Measurements from ENCODE around the gene SEMA4D.

The SEMA4D gene

DNA sequence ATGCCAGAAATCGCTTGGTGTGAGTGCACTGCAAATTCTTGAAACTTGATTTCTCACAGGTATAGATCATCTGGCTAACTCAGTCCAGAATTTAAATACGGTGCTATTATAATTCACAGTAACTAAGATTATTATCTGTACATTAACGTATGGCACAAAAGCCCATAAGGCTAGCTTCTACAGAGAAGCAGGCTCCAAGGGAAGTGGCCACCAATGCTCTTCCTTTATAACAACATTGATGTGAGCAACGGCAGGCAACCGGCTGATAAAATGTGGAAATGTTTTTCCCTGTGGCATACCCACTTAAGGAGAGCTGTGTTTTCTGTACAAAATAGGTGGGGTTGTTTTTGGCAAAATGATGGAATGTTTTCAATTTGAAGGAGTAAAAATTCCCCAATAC is 35.7 kb downstream of the SEMA4D start:
- H2BK5ac ChIP-seq (ENCODE audit: low read length): no peak overlapping the region
- no peak overlapping the region for H2BK120ac ChIP-seq (ENCODE audit: low read depth, low read length)
- no peak for DNase-seq (ENCODE audit: low spot score)
- H3K79me1 ChIP-seq (ENCODE audit: low read depth, low read length): peaks cover 14% of the 10 kb centered on the region
- H3K4ac ChIP-seq (ENCODE audit: low read length): no peak overlapping the region
- no peak overlapping the region for H2AFZ ChIP-seq (ENCODE audit: low read length)
- H2BK15ac ChIP-seq (ENCODE audit: low read length): no peak overlapping the region
- H3K4me3 ChIP-seq (ENCODE audit: low read length in 2 of 2): no peak overlapping the region
- no peak overlapping the region for H3K4me2 ChIP-seq (ENCODE audit: insufficient read depth, low read length, poor library complexity, severe bottlenecking)
- no peak overlapping the region for H3K9ac ChIP-seq (ENCODE audit: low read depth, low read length, poor library complexity)
- no peak overlapping the region for H4K91ac ChIP-seq (ENCODE audit: low read depth, low read length, poor library complexity)
- no peaks in the 10 kb centered on the region for H3K27me3 ChIP-seq (ENCODE audit: control insufficient read depth in 3 of 3, insufficient read depth in 3 of 3, low read depth in 1 of 3, low read length in 3 of 3)
- no peak overlapping the region for H3K23ac ChIP-seq (ENCODE audit: low read depth, low read length, poor library complexity)
- H3K9me3 ChIP-seq (replicated peaks in 1 of 2; ENCODE audit: control insufficient read depth in 2 of 2, insufficient read depth in 1 of 2, low read depth in 1 of 2, low read length in 2 of 2): no peaks in the 10 kb centered on the region
- no peak overlapping the region for H4K8ac ChIP-seq (ENCODE audit: low read depth, low read length)
- H2AK5ac ChIP-seq (ENCODE audit: low read depth, low read length): no peak overlapping the region
- H2BK12ac ChIP-seq (ENCODE audit: low read length): no peak overlapping the region
- H3K4me1 ChIP-seq (ENCODE audit: control insufficient read depth in 2 of 2, insufficient read depth in 1 of 2, low read depth in 1 of 2, low read length in 2 of 2): peaks cover 0 to 25% of the 10 kb centered on the region in 2 donors
- no CpG with 5 or more reads among the region's 5 CpGs for WGBS, 2 donors (ENCODE audit: extremely low coverage in 2 of 2, insufficient read length in 2 of 2, insufficient replicate concordance in 1 of 2)
- no peak overlapping the region for H3K18ac ChIP-seq (ENCODE audit: low read length)
- H3K27ac ChIP-seq (replicated peaks; ENCODE audit: low read length): no peak overlapping the region
- H3K14ac ChIP-seq (ENCODE audit: low read length): no peak overlapping the region
- H3K36me3 ChIP-seq (replicated peaks in 1 of 2; ENCODE audit: control insufficient read depth in 2 of 2, insufficient read depth in 2 of 2, low read length in 2 of 2): peaks cover 0 to 3% of the 10 kb centered on the region in 2 donors

- no peak overlapping the region for H2BK5ac ChIP-seq (ENCODE audit: low read length)
- no peak overlapping the region for H4K91ac ChIP-seq (ENCODE audit: low read depth, low read length, poor library complexity)
- no peak overlapping the region for H2AFZ ChIP-seq (ENCODE audit: low read length)
- no peak overlapping the region for H2BK12ac ChIP-seq (ENCODE audit: low read length)
- no CpG with 5 or more reads among the region's 8 CpGs for WGBS, 2 donors (ENCODE audit: extremely low coverage in 2 of 2, insufficient read length in 2 of 2, insufficient replicate concordance in 1 of 2)
- no peak overlapping the region for H2BK120ac ChIP-seq (ENCODE audit: low read depth, low read length)
- H3K4ac ChIP-seq (ENCODE audit: low read length): no peak overlapping the region
- H3K4me3 ChIP-seq (ENCODE audit: low read length in 2 of 2): no peak overlapping the region
- peaks cover 0 to 25% of the 10 kb centered on the region in 2 donors for H3K4me1 ChIP-seq (ENCODE audit: control insufficient read depth in 2 of 2, insufficient read depth in 1 of 2, low read depth in 1 of 2, low read length in 2 of 2)
- H3K14ac ChIP-seq (ENCODE audit: low read length): no peak overlapping the region
- H3K36me3 ChIP-seq (replicated peaks in 1 of 2; ENCODE audit: control insufficient read depth in 2 of 2, insufficient read depth in 2 of 2, low read length in 2 of 2): no peaks in the 10 kb centered on the region
- no peak overlapping the region for H2AK5ac ChIP-seq (ENCODE audit: low read depth, low read length)
- no peaks in the 10 kb centered on the region for H3K27me3 ChIP-seq (ENCODE audit: control insufficient read depth in 3 of 3, insufficient read depth in 3 of 3, low read depth in 1 of 3, low read length in 3 of 3)
- H3K9ac ChIP-seq (ENCODE audit: low read depth, low read length, poor library complexity): no peak overlapping the region
- H3K27ac ChIP-seq (replicated peaks; ENCODE audit: low read length): no peak overlapping the region
- H4K8ac ChIP-seq (ENCODE audit: low read depth, low read length): no peak overlapping the region
- no peak for DNase-seq (ENCODE audit: low spot score)
- no peak overlapping the region for H2BK15ac ChIP-seq (ENCODE audit: low read length)
- peaks cover 10% of the 10 kb centered on the region for H3K79me1 ChIP-seq (ENCODE audit: low read depth, low read length)
- H3K9me3 ChIP-seq (replicated peaks in 1 of 2; ENCODE audit: control insufficient read depth in 2 of 2, insufficient read depth in 1 of 2, low read depth in 1 of 2, low read length in 2 of 2): no peaks in the 10 kb centered on the region
- H3K18ac ChIP-seq (ENCODE audit: low read length): no peak overlapping the region
- H3K4me2 ChIP-seq (ENCODE audit: insufficient read depth, low read length, poor library complexity, severe bottlenecking): no peak overlapping the region
- H3K23ac ChIP-seq (ENCODE audit: low read depth, low read length, poor library complexity): no peak overlapping the region
These were observed 36.6 kb downstream of the SEMA4D start for GRCh38 chr9:89461265-89461664.

DNA sequence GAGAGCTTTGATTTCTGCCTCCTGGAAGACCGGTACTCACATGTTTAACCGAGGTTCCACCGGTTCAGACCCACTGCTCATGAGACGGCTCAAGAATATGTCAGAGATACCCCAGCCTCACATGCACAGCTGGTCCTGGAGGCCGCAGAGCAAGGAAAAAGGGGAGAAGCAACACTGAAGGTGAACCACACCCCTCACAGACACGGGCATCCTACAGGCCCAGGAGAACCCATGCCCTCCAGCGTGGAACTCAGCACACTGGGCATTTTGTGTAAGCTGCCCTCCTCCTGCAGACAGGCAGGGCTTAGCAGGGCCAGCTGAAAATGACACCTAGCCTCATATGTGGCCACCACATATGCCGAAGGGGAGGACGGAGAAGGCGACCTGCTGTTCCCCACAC is 37.4 kb downstream of the SEMA4D start:
- no CpG with 5 or more reads among the region's 10 CpGs for WGBS, 2 donors (ENCODE audit: extremely low coverage in 2 of 2, insufficient read length in 2 of 2, insufficient replicate concordance in 1 of 2)

GRCh38 chr9:89458768-89459496 is 39.0 kb downstream of the SEMA4D start:
- Histone ChIP-seq H3K18ac (ENCODE audit: low read length) (peak overlapping the region; percentile 6), H3K4me1 (ENCODE audit: control insufficient read depth in 2 of 2, insufficient read depth in 1 of 2, low read depth in 1 of 2, low read length in 2 of 2) (peaks cover 0 to 22% of the 10 kb centered on the region in 2 donors), H2AFZ (ENCODE audit: low read length) (no peak overlapping the region), H3K27me3 (ENCODE audit: control insufficient read depth in 3 of 3, insufficient read depth in 3 of 3, low read depth in 1 of 3, low read length in 3 of 3) (no peaks in the 10 kb centered on the region), H3K9me3 (replicated peaks in 1 of 2; ENCODE audit: control insufficient read depth in 2 of 2, insufficient read depth in 1 of 2, low read depth in 1 of 2, low read length in 2 of 2) (no peaks in the 10 kb centered on the region), H3K27ac (replicated peaks; ENCODE audit: low read length) (no peak overlapping the region), H2BK120ac (ENCODE audit: low read depth, low read length) (no peak overlapping the region), H3K36me3 (replicated peaks in 1 of 2; ENCODE audit: control insufficient read depth in 2 of 2, insufficient read depth in 2 of 2, low read length in 2 of 2) (peaks cover 0 to 5% of the 10 kb centered on the region in 2 donors), H3K4me3 (ENCODE audit: low read length in 2 of 2) (no peak overlapping the region), H3K9ac (ENCODE audit: low read depth, low read length, poor library complexity) (peak overlapping the region; percentile 26), H2BK5ac (ENCODE audit: low read length) (no peak overlapping the region), H3K4ac (ENCODE audit: low read length) (no peak overlapping the region), H3K4me2 (ENCODE audit: insufficient read depth, low read length, poor library complexity, severe bottlenecking) (no peak overlapping the region), H2BK12ac (ENCODE audit: low read length) (no peak overlapping the region), H4K91ac (ENCODE audit: low read depth, low read length, poor library complexity) (no peak overlapping the region), H3K14ac (ENCODE audit: low read length) (no peak overlapping the region), H4K8ac (ENCODE audit: low read depth, low read length) (no peak overlapping the region), H2AK5ac (ENCODE audit: low read depth, low read length) (no peak overlapping the region), H3K23ac (ENCODE audit: low read depth, low read length, poor library complexity) (no peak overlapping the region), H3K79me1 (ENCODE audit: low read depth, low read length) (peaks cover 5% of the 10 kb centered on the region), H2BK15ac (ENCODE audit: low read length) (no peak overlapping the region)
- no CpG with 5 or more reads among the region's 8 CpGs for WGBS, 2 donors (ENCODE audit: extremely low coverage in 2 of 2, insufficient read length in 2 of 2, insufficient replicate concordance in 1 of 2)
- DNase-seq (ENCODE audit: low spot score): no peak

More for the DNA sequence above, 37.4 kb downstream of the SEMA4D start:
- H2BK5ac ChIP-seq (ENCODE audit: low read length): no peak overlapping the region
- H2BK120ac ChIP-seq (ENCODE audit: low read depth, low read length): no peak overlapping the region
- peak overlapping the region; percentile 35 for H3K18ac ChIP-seq (ENCODE audit: low read length)
- no peak overlapping the region for H2BK15ac ChIP-seq (ENCODE audit: low read length)
- H3K4me2 ChIP-seq (ENCODE audit: insufficient read depth, low read length, poor library complexity, severe bottlenecking): no peak overlapping the region
- no peak overlapping the region for H2AFZ ChIP-seq (ENCODE audit: low read length)
- no peak overlapping the region for H3K4me3 ChIP-seq (ENCODE audit: low read length in 2 of 2)
- H2BK12ac ChIP-seq (ENCODE audit: low read length): no peak overlapping the region
- H3K27ac ChIP-seq (replicated peaks; ENCODE audit: low read length): no peak overlapping the region
- H3K9me3 ChIP-seq (replicated peaks in 1 of 2; ENCODE audit: control insufficient read depth in 2 of 2, insufficient read depth in 1 of 2, low read depth in 1 of 2, low read length in 2 of 2): no peaks in the 10 kb centered on the region
- no peak overlapping the region for H2AK5ac ChIP-seq (ENCODE audit: low read depth, low read length)
- H4K91ac ChIP-seq (ENCODE audit: low read depth, low read length, poor library complexity): no peak overlapping the region
- H3K27me3 ChIP-seq (ENCODE audit: control insufficient read depth in 3 of 3, insufficient read depth in 3 of 3, low read depth in 1 of 3, low read length in 3 of 3): no peaks in the 10 kb centered on the region
- no peak overlapping the region for H3K4ac ChIP-seq (ENCODE audit: low read length)
- H3K36me3 ChIP-seq (replicated peaks in 1 of 2; ENCODE audit: control insufficient read depth in 2 of 2, insufficient read depth in 2 of 2, low read length in 2 of 2): no peaks in the 10 kb centered on the region
- H3K9ac ChIP-seq (ENCODE audit: low read depth, low read length, poor library complexity): no peak overlapping the region
- peaks cover 0 to 25% of the 10 kb centered on the region in 2 donors for H3K4me1 ChIP-seq (ENCODE audit: control insufficient read depth in 2 of 2, insufficient read depth in 1 of 2, low read depth in 1 of 2, low read length in 2 of 2)
- no peak overlapping the region for H3K14ac ChIP-seq (ENCODE audit: low read length)
- no peak overlapping the region for H4K8ac ChIP-seq (ENCODE audit: low read depth, low read length)
- peaks cover 6% of the 10 kb centered on the region for H3K79me1 ChIP-seq (ENCODE audit: low read depth, low read length)
- no peak for DNase-seq (ENCODE audit: low spot score)
- H3K23ac ChIP-seq (ENCODE audit: low read depth, low read length, poor library complexity): no peak overlapping the region

Measured in neuronal stem cell (in vitro differentiated cells).